GM23338 (cell line): ENCODE measurements around the gene SAMD11.

ENCODE experiments used
- EZH2 ChIP-seq: fragments of 200-600 bp; sonication (generic); IDR thresholded peaks from one replicate; pipeline ENCODE4 v1.8.0; 2017; ENCODE audit warnings: antibody characterized with exemption, mild to moderate bottlenecking, low read depth; ENCODE audit not compliant: unreplicated experiment
- POLR2AphosphoS5 ChIP-seq: IDR thresholded peaks from 2 replicates; pipeline ENCODE4 v1.6.1; 2016; ENCODE audit warnings: antibody characterized with exemption, low read depth
- REST ChIP-seq: IDR thresholded peaks from one replicate; pipeline ENCODE4 v1.6.1; 2018; ENCODE audit warnings: antibody characterized with exemption; ENCODE audit not compliant: unreplicated experiment
- STAT1 ChIP-seq: IDR thresholded peaks from one replicate; pipeline ENCODE4 v1.6.1; 2016; ENCODE audit warnings: antibody characterized with exemption; ENCODE audit not compliant: unreplicated experiment
- TF ChIP-seq, protein P1 (sequence below), 2 experiments: fragments of 200-600 bp in 1 of 2; sonication (generic) in 1 of 2; conservative IDR thresholded peaks; 2 replicates each; pipeline versions ENCODE4 v1.5.1 to v1.6.1; 2016 to 2017; ENCODE audit warnings: antibody characterized with exemption in 2 of 2, low read depth in 2 of 2, mild to moderate bottlenecking in 2 of 2, moderate library complexity in 1 of 2
- TF ChIP-seq, protein P2 (sequence below): IDR thresholded peaks from 2 replicates; pipeline ENCODE4 v1.6.1; 2016; ENCODE audit warnings: antibody characterized with exemption

GRCh38 chr1:936348-937264 is 12.9 kb downstream of the SAMD11 start:
- TF ChIP-seq, protein P1, sequence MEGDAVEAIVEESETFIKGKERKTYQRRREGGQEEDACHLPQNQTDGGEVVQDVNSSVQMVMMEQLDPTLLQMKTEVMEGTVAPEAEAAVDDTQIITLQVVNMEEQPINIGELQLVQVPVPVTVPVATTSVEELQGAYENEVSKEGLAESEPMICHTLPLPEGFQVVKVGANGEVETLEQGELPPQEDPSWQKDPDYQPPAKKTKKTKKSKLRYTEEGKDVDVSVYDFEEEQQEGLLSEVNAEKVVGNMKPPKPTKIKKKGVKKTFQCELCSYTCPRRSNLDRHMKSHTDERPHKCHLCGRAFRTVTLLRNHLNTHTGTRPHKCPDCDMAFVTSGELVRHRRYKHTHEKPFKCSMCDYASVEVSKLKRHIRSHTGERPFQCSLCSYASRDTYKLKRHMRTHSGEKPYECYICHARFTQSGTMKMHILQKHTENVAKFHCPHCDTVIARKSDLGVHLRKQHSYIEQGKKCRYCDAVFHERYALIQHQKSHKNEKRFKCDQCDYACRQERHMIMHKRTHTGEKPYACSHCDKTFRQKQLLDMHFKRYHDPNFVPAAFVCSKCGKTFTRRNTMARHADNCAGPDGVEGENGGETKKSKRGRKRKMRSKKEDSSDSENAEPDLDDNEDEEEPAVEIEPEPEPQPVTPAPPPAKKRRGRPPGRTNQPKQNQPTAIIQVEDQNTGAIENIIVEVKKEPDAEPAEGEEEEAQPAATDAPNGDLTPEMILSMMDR (conservative IDR thresholded peaks at IDR 0.05; ENCODE audit: low read depth in 2 of 2), result no peak
- TF ChIP-seq POLR2AphosphoS5 (no peak), EZH2 (no peak), REST (no peak), STAT1 (no peak)
- TF ChIP-seq, protein P2, sequence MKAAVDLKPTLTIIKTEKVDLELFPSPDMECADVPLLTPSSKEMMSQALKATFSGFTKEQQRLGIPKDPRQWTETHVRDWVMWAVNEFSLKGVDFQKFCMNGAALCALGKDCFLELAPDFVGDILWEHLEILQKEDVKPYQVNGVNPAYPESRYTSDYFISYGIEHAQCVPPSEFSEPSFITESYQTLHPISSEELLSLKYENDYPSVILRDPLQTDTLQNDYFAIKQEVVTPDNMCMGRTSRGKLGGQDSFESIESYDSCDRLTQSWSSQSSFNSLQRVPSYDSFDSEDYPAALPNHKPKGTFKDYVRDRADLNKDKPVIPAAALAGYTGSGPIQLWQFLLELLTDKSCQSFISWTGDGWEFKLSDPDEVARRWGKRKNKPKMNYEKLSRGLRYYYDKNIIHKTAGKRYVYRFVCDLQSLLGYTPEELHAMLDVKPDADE, result no peak
